Muscle layer of colon (tissue), 2 donors: Measurements from ENCODE around the gene CCDC73.
"Not testable (repeated sequence)": the region's sequence is repeated elsewhere in the genome, so short reads cannot be mapped to it uniquely, and the experiment has no call there.

Experiments
- H3K27ac ChIP-seq: one replicate; pipeline ENCODE4 v1.7.0; 2013; ENCODE audit warnings: low read depth, mild to moderate bottlenecking, low read length, moderate library complexity
- H3K27me3 ChIP-seq, 2 donors: one replicate each; pipeline ENCODE4 v1.7.0; 2013; ENCODE audit warnings: low read length in 2 of 2, mild to moderate bottlenecking in 2 of 2; ENCODE audit not compliant: insufficient read depth in 2 of 2, control insufficient read depth in 1 of 2
- H3K36me3 ChIP-seq: one replicate; pipeline ENCODE4 v1.7.0; 2013; ENCODE audit warnings: mild to moderate bottlenecking, low read length; ENCODE audit not compliant: insufficient read depth
- H3K4me1 ChIP-seq: one replicate; pipeline ENCODE4 v1.7.0; 2013; ENCODE audit warnings: mild to moderate bottlenecking, low read length; ENCODE audit not compliant: insufficient read depth
- H3K4me3 ChIP-seq, 2 donors: one replicate each; pipeline ENCODE4 v1.7.0; 2013; ENCODE audit warnings: low read length in 2 of 2, low read depth in 1 of 2, mild to moderate bottlenecking in 1 of 2, moderate library complexity in 1 of 2
- H3K9ac ChIP-seq: one replicate; pipeline ENCODE4 v1.7.0; 2013; ENCODE audit warnings: low read length
- H3K9me3 ChIP-seq: one replicate; pipeline ENCODE4 v1.7.0; 2013; ENCODE audit warnings: mild to moderate bottlenecking, low read length
- donor health status: abdominal sarcoma.
- donor health status: Adenocarcinoma of cecum.

Gene CCDC73

DNA sequence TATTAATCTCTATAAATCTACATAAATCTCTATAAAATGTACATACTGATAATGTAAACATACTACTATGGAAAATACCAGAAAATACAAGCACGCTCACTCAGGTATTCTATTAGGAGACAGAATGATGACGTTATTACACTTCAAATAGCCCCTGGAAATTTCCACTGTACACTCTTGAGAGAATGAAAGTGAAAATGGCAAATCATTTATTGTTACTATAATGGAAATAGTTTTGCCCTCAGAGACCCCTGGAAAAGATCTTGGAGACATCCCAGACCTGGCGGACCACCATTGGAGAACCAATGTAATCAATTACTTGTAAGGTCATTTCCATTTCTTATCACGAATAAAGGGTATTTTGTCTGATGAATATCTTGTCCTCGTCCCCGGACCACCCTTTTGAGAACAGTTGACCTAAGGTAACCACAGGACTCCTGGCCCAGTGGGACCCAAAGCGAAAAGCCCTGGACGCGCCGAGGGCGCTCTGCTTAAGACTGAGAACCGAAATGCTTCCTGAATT lies 34.8 kb upstream of the CCDC73 start:
- Histone ChIP-seq H3K27me3 (peaks cover 0 to 17% of the 10 kb centered on the region in 2 donors), H3K27ac (peak overlapping the region; percentile 39), H3K36me3 (no peaks in the 10 kb centered on the region), H3K4me3 (peak overlapping the region; percentile 52 to 82), H3K4me1 (peaks cover 4% of the 10 kb centered on the region), H3K9ac (no peak overlapping the region), H3K9me3 (no peaks in the 10 kb centered on the region)

DNA sequence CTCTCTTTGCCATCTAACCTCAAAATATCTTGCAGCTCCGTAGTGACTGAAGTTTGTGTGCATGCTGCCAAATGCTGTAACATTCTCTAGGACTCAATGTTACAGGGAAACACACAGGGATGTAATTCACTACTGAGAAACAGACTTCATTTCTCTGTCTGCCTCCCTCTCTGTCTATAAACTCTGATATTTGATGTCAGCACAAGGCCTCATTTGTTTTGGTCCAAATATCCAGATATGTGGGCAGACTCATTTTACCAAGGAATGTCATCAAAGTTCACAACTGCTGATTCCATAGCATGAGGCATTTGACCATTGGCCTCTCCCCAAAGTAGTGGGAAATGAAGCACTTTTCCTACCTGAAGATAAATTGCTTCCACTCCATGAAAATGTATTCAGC lies 32.8 kb upstream of the CCDC73 start:
- peaks cover 0 to 17% of the 10 kb centered on the region in 2 donors for H3K27me3 ChIP-seq
- H3K9me3 ChIP-seq, result no peaks in the 10 kb centered on the region
- no peaks in the 10 kb centered on the region for H3K36me3 ChIP-seq
- no peak overlapping the region for H3K27ac ChIP-seq
- H3K4me3 ChIP-seq, result no peak overlapping the region
- H3K9ac ChIP-seq, result no peak overlapping the region
- peaks cover 4% of the 10 kb centered on the region for H3K4me1 ChIP-seq

- peaks cover 4% of the 10 kb centered on the region for H3K4me1 ChIP-seq
- H3K36me3 ChIP-seq, result no peaks in the 10 kb centered on the region
- no peak overlapping the region for H3K27ac ChIP-seq
- peaks cover 0 to 15% of the 10 kb centered on the region in 2 donors for H3K27me3 ChIP-seq
- H3K9me3 ChIP-seq, result no peaks in the 10 kb centered on the region
- no peak overlapping the region for H3K4me3 ChIP-seq
- no peak overlapping the region for H3K9ac ChIP-seq
Measured at GRCh38 chr11:32826113-32826512, 31.7 kb upstream of the CCDC73 start.

DNA sequence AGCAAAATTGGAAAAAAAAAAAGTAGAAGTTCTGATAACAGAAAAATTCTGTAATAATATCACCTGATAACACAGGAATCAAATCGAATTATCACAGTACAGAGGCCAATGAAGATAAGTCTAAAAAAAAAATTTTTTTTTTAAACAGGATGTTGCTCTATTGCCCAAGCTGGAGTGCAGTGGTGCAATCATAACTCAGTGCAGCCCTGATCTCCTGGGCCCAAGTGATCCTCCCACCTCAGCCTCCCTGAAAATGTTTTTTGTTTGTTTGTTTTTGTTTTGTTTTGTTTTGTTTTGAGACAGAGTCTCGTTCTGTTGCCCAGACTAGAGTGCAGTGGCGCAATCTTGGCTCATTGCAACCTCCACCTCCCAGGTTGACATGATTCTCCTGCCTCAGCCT lies 29.2 kb upstream of the CCDC73 start:
- H3K36me3 ChIP-seq, H3K9me3 ChIP-seq, H3K27ac ChIP-seq, H3K4me3 ChIP-seq, H3K9ac ChIP-seq, H3K4me1 ChIP-seq, H3K27me3 ChIP-seq: not testable (repeated sequence)

DNA sequence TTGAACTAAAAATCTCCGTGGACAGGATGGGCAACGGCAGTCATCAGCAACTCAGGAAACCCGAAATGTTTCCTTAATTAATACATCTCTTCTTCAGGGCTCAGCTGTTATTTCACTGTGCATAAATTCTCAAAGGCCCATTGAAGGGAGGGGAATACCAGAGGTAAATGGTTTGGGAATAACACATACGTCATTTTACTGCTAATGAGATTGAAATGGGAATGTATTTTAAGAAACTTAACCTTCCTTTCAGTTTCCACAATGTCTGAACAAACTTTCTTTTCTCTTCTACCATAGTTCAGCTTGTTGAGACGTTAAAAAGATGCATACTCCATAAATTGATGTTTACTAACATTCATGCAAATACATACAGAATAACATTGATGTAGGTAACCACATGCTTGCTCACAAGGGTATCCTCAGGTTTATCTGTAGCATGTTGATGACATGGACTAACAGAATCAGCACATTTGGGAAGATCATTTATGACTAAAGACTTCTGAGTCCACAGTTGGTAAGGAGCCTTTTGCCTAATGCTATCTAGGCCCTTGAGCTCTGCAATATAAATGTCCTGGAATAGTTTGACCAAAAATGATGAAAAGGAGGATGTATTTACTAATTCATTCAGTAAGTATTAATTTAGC lies 27.6 kb upstream of the CCDC73 start:
- Histone ChIP-seq H3K4me3 (no peak overlapping the region), H3K9me3 (no peaks in the 10 kb centered on the region), H3K27ac (no peak overlapping the region), H3K9ac (no peak overlapping the region), H3K36me3 (no peaks in the 10 kb centered on the region), H3K27me3 (no peaks in the 10 kb centered on the region), H3K4me1 (no peaks in the 10 kb centered on the region)

- Histone ChIP-seq H3K27me3 (no peaks in the 10 kb centered on the region), H3K4me3 (no peak overlapping the region), H3K9ac (no peak overlapping the region), H3K9me3 (no peaks in the 10 kb centered on the region), H3K4me1 (no peaks in the 10 kb centered on the region), H3K27ac (no peak overlapping the region), H3K36me3 (no peaks in the 10 kb centered on the region)
Measured at GRCh38 chr11:32821517-32821916, 27.1 kb upstream of the CCDC73 start.

GRCh38 chr11:32820497-32820896 lies 26.0 kb upstream of the CCDC73 start:
- no peak overlapping the region for H3K27ac ChIP-seq
- H3K9ac ChIP-seq, result no peak overlapping the region
- no peaks in the 10 kb centered on the region for H3K27me3 ChIP-seq
- no peaks in the 10 kb centered on the region for H3K4me1 ChIP-seq
- no peaks in the 10 kb centered on the region for H3K36me3 ChIP-seq
- no peak overlapping the region for H3K4me3 ChIP-seq
- H3K9me3 ChIP-seq, result no peaks in the 10 kb centered on the region

DNA sequence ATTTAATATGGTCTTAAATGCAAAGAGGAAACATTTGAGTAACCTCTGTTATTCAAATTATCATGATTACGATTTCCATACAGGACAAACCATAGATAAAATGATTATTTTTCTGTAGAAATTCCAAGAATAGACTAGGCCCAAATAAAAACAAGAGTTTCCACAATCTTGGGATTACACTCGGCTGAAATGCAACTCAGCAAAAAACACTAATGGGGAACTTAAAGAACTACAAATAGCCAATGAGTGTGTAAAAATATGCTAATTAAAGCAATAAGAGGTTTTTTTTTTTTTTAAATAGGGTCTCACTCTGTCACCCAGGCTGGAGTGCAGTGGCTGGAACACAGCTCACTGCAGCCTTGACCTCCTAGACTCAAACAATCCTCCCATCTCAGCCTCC lies 24.7 kb upstream of the CCDC73 start:
- Histone ChIP-seq H3K4me1 (no peaks in the 10 kb centered on the region), H3K36me3 (no peaks in the 10 kb centered on the region), H3K9me3 (no peaks in the 10 kb centered on the region), H3K9ac (no peak overlapping the region), H3K27me3 (no peaks in the 10 kb centered on the region), H3K27ac (no peak overlapping the region), H3K4me3 (no peak overlapping the region)

GRCh38 chr11:32817852-32818183 lies 23.4 kb upstream of the CCDC73 start:
- Histone ChIP-seq H3K4me1 (no peaks in the 10 kb centered on the region), H3K9ac (no peak overlapping the region), H3K27ac (no peak overlapping the region)

DNA sequence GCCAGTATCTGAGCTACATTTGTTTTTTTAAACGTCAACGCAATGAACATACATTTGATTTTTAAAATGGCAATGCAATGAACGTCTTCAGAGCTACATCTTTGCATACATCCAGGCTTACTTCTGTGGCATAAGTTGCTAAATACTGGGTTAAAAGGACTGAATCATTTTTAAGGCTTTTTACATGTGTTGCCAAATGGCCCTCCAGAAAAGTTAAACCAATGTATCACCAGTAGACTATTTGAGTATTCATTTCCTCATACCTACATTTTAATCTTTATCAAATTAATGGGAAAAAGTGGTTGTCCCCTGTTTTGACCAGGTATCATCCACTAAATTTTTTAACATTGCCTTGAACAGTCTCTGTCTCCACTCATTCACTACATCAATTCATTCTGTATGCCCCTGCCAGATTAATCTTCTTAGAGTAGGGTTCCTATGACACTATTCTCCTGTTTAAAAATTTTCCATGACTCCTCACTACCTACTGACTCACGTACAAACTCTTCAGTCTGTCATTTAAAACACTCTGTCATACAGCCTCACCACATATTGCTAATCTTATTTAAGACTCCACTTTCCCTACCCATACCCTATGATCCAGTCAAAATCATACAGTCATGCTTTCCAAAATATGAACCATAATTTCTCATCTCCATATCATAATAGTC lies 22.9 kb upstream of the CCDC73 start:
- Histone ChIP-seq H3K9ac (no peak overlapping the region), H3K27me3 (no peaks in the 10 kb centered on the region), H3K4me3 (no peak overlapping the region), H3K27ac (no peak overlapping the region), H3K36me3 (no peaks in the 10 kb centered on the region), H3K4me1 (no peaks in the 10 kb centered on the region), H3K9me3 (no peaks in the 10 kb centered on the region)

More at GRCh38 chr11:32817852-32818183, 23.4 kb upstream of the CCDC73 start:
- no peaks in the 10 kb centered on the region for H3K9me3 ChIP-seq
- no peaks in the 10 kb centered on the region for H3K27me3 ChIP-seq
- no peaks in the 10 kb centered on the region for H3K36me3 ChIP-seq
- H3K4me3 ChIP-seq, result no peak overlapping the region

GRCh38 chr11:32809313-32809712 lies 14.9 kb upstream of the CCDC73 start:
- no peaks in the 10 kb centered on the region for H3K36me3 ChIP-seq
- H3K4me3 ChIP-seq, result no peak overlapping the region
- H3K9ac ChIP-seq, result no peak overlapping the region
- H3K27me3 ChIP-seq, result no peaks in the 10 kb centered on the region
- no peaks in the 10 kb centered on the region for H3K9me3 ChIP-seq
- H3K27ac ChIP-seq, result no peak overlapping the region
- H3K4me1 ChIP-seq, result no peaks in the 10 kb centered on the region

- Histone ChIP-seq H3K4me3 (no peak overlapping the region), H3K9me3 (no peaks in the 10 kb centered on the region), H3K27me3 (no peaks in the 10 kb centered on the region), H3K4me1 (peaks cover 4% of the 10 kb centered on the region), H3K36me3 (no peaks in the 10 kb centered on the region), H3K27ac (no peak overlapping the region), H3K9ac (no peak overlapping the region)
Measured at GRCh38 chr11:32796425-32796824, 2.0 kb upstream of the CCDC73 start.
